A549 (cell line): ENCODE data around the gene ASPG.

ENCODE experiments used
- BHLHE40 ChIP-seq: IDR thresholded peaks from 2 replicates; pipeline ENCODE4 v1.6.1; 2012; ENCODE audit warnings: low read depth, low read length, inconsistent platforms
- CTCF ChIP-seq: fragments of >200 bp; sonication (Bioruptor Twin); formaldehyde crosslinking; IDR thresholded peaks from 3 replicates; pipeline ENCODE4 v1.5.1; 2016
- HMGXB4 ChIP-seq: fragments of 250-450 bp; sonication (Bioruptor Pico); IDR thresholded peaks from 2 replicates; pipeline ENCODE4 v1.5.0; 2021; ENCODE audit warnings: mild to moderate bottlenecking, moderate library complexity, borderline replicate concordance
- RFX5 ChIP-seq: fragments of 450-650 bp; IDR thresholded peaks from 2 replicates; pipeline ENCODE4 v1.7.1; 2014; ENCODE audit warnings: antibody characterized with exemption, mild to moderate bottlenecking, moderate library complexity
- SMC3 ChIP-seq: fragments of >200 bp; sonication (Bioruptor Twin); formaldehyde crosslinking; IDR thresholded peaks from 3 replicates; pipeline ENCODE4 v1.6.1; 2018; ENCODE audit warnings: inconsistent platforms
- ZSCAN20 ChIP-seq: fragments of 250-450 bp; sonication (Bioruptor Pico); IDR thresholded peaks from 2 replicates; pipeline ENCODE4 v1.8.0; 2022; ENCODE audit warnings: mild to moderate bottlenecking, moderate library complexity

GRCh38 chr14:104047761-104048160 lies 37.7 kb upstream of the ASPG start:
- TF ChIP-seq SMC3, result no peak
- TF ChIP-seq ZSCAN20, result no peak
- no peak for TF ChIP-seq RFX5
- TF ChIP-seq CTCF, result no peak
- TF ChIP-seq BHLHE40, result no peak
- TF ChIP-seq HMGXB4 (CRISPR knock-in tag), result no peak
